Subcutaneous abdominal adipose tissue (tissue), 5 donors: ENCODE data around the gene PRDM15.

Source experiments
- H3K27ac ChIP-seq: one replicate; pipeline ENCODE4 v1.7.0; 2013; ENCODE audit warnings: low read depth, mild to moderate bottlenecking, inconsistent platforms, low read length, moderate library complexity
- H3K27me3 ChIP-seq, 5 donors: one replicate each; pipeline ENCODE4 v1.7.0; 2013; ENCODE audit warnings: low read length in 5 of 5, inconsistent platforms in 1 of 5; ENCODE audit not compliant: control insufficient read depth in 5 of 5, insufficient read depth in 4 of 5
- H3K36me3 ChIP-seq, 5 donors: one replicate each; pipeline ENCODE4 v1.7.0; 2013; ENCODE audit warnings: low read length in 5 of 5; ENCODE audit not compliant: control insufficient read depth in 5 of 5, insufficient read depth in 5 of 5
- H3K4me1 ChIP-seq, 5 donors: one replicate each; pipeline ENCODE4 v1.7.0; 2013; ENCODE audit warnings: low read length in 5 of 5, mild to moderate bottlenecking in 3 of 5, moderate library complexity in 1 of 5; ENCODE audit not compliant: control insufficient read depth in 5 of 5, insufficient read depth in 5 of 5
- H3K4me3 ChIP-seq, 5 donors: one replicate each; pipeline ENCODE4 v1.7.0; 2013; ENCODE audit warnings: low read length in 5 of 5, low read depth in 1 of 5
- H3K9ac ChIP-seq, 5 donors: one replicate each; pipeline ENCODE4 v1.7.0; 2013; ENCODE audit warnings: low read length in 5 of 5, mild to moderate bottlenecking in 4 of 5, moderate library complexity in 3 of 5
- H3K9me3 ChIP-seq, 5 donors: one replicate each; pipeline ENCODE4 v1.7.0; 2013; ENCODE audit warnings: low read length in 5 of 5; ENCODE audit not compliant: control insufficient read depth in 5 of 5
- donor health status: healthy.
- donor health status: healthy.
- donor health status: healthy.
- donor health status: healthy.
- donor health status: healthy.

Gene PRDM15

DNA sequence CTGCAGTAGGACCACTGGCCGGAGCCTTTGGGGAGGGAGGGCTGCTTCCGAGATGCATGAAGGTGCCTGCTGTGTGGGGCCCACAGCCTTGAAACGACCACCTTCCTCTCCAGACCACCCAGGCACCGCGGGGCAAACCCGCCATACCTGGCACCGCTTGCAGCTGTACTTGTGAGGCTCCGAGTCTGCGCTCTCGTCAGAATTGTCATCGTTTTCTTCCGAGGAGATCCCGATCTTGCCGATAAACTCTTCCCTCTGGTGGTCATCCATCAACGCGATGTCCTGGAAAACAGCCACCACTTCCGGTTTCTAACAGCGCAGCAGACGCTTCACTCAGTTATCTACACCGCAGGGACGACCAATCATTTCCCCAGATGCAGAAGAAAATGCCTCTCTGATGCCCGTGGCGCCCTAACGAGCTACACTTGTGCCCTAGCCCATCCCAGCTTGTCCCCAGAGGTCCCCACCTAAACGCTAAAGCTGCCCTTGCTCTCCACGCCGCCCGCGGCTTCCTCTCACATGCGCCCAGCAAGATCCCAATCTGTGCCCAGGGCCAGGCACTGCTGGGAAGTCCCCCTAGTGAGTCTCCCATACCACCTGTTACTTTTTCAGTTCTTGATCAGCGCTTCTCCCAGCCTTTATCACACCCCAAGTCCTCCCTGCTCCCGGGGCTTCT, 57.2 kb downstream of the PRDM15 start:
- H3K36me3 ChIP-seq = peaks cover 0 to 61% (median 42%) of the 10 kb centered on the region in 5 donors
- H3K9ac ChIP-seq = no peak overlapping the region
- no peak overlapping the region for H3K4me3 ChIP-seq

DNA sequence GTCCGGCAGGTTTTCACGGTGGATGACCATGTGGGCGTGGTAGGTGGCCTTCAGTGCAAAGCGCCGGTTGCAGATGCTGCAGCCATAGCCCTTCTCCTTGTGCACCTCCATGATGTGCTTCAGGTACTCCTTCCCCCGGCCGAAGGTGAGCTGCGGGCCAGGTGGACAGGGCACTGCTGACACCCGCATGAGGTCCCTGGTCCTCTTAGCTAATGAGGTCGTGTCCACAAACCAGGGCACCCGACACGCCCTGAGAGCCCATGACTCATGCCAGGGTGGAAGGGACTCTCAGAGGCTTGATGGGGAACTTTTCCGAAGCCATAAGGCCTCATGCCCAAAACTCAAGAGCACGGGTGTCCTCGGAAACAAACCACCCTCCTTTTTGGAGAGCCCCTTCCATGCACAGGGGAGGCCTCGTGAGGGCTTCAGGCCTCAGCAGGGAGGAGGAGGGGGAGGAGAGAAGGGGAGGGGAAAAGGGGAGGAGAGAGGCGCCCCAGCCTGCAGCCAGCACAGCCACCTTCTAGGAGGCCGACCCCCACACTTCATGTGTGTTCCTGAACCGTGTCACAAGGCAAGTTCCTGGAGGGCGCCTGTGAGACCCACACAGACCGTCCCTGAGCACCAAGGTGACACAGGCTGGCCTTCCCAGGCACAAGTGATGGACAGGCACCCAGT, 57.9 kb downstream of the PRDM15 start:
- peaks cover 2 to 9% (median 7%) of the 10 kb centered on the region in 5 donors for H3K4me1 ChIP-seq
- H3K9me3 ChIP-seq = no peaks in the 10 kb centered on the region
- peaks cover 0 to 55% (median 37%) of the 10 kb centered on the region in 5 donors for H3K36me3 ChIP-seq
- H3K9ac ChIP-seq = no peak overlapping the region
- H3K27me3 ChIP-seq = no peaks in the 10 kb centered on the region
- no peak overlapping the region for H3K4me3 ChIP-seq
- no peak overlapping the region for H3K27ac ChIP-seq

More for the DNA sequence above, 57.2 kb downstream of the PRDM15 start:
- Histone ChIP-seq H3K4me1 (peaks cover under 1 to 3% (median 2%) of the 10 kb centered on the region in 5 donors), H3K9me3 (no peaks in the 10 kb centered on the region), H3K27ac (no peak overlapping the region), H3K27me3 (no peaks in the 10 kb centered on the region)

DNA sequence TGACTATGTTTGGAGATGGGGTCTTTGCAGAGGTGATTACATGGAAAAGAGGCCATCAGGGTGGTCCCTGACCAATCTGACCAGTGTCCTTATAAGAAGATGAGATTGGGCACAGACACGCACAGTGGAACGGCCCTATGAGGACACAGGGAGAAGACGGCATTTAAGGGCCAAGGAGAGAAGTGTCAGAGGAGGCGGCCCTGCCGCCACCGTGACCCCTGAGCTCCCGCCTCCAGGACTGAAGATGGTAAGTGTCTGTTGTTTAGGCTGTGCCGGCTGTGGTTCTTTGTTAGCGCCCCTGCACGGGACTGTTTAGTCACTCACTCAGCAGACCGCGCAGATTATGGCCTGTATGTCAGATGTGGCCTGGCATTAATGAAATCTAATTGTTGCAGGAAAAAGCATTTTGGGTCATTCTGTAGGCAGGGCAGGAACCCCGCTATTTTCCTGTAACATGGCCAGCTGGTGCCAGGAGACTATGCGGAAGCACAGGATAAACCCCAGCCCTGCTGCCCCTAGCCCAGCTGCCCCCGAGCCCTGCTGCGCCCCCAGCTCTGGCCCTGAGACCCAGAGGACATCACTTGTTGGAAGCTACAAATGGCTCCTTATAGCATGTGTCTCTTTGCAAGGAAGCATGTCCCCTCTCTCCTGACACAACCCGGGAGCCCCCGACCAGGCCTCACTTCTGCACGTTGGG, 58.6 kb downstream of the PRDM15 start:
- peaks cover 0 to 52% (median 35%) of the 10 kb centered on the region in 5 donors for H3K36me3 ChIP-seq
- H3K9ac ChIP-seq = no peak overlapping the region
- no peak overlapping the region for H3K27ac ChIP-seq
- H3K27me3 ChIP-seq = no peaks in the 10 kb centered on the region
- peaks cover 2 to 10% (median 7%) of the 10 kb centered on the region in 5 donors for H3K4me1 ChIP-seq
- H3K9me3 ChIP-seq = no peaks in the 10 kb centered on the region
- no peak overlapping the region for H3K4me3 ChIP-seq

DNA sequence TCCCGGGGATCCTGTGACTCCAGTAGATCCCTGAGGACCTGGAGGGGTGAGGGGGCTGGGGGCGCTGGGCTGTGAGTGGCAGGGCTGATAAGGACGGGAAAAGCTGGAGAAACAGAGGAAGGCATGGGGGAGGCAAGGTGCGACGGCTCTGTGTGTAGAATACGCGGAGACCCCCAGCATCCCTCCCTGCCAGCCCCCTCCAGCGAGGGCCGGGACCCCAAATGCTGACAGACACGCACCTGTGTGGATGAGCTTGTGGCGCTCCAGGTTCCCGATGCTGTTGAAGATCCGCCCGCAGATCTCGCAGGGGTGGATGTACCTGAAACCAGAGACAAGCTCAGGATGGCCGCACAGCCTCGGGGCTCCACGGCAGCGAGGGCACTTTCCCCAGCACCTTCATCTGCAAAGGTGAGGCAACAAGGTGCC, 59.3 kb downstream of the PRDM15 start:
- H3K9me3 ChIP-seq = no peaks in the 10 kb centered on the region
- H3K9ac ChIP-seq = no peak overlapping the region
- peaks cover 2 to 10% (median 7%) of the 10 kb centered on the region in 5 donors for H3K4me1 ChIP-seq
- no peak overlapping the region for H3K4me3 ChIP-seq
- no peaks in the 10 kb centered on the region for H3K27me3 ChIP-seq
- peaks cover 0 to 52% (median 33%) of the 10 kb centered on the region in 5 donors for H3K36me3 ChIP-seq
- H3K27ac ChIP-seq = no peak overlapping the region

DNA sequence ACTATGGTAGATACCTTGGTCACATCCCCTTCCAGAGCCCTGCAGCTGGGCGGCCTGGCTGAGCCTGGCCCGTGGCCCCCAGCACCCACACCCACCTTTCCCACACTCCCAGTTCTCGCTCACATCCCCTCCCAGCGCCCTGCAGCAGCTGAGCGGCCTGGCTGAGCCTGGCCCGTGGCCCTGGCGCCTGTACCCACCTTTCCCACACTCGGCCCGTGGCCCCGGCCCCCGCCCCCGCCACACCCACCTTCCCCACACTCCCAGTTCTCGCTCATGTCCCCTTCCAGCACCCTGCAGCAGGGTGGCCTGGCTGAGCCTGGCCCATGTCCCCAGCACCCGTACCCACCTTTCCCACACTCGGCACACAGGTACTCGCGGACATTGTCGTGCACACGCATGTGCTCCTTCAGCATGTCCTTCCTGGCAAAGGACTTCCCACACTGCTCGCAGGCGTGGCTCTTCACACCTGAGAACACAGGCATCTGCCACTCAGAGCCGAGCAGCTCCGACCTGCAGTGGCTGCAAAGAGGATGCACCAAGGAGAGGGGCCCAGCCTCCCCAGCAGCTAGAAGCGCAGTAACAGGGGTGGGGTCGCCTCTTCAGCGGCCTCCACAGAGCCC, 59.8 kb downstream of the PRDM15 start:
- no peak overlapping the region for H3K9ac ChIP-seq
- no peak overlapping the region for H3K4me3 ChIP-seq
- no peaks in the 10 kb centered on the region for H3K27me3 ChIP-seq
- no peaks in the 10 kb centered on the region for H3K9me3 ChIP-seq
- H3K36me3 ChIP-seq = peaks cover 0 to 53% (median 31%) of the 10 kb centered on the region in 5 donors
- H3K27ac ChIP-seq = no peak overlapping the region
- peaks cover 2 to 10% (median 7%) of the 10 kb centered on the region in 5 donors for H3K4me1 ChIP-seq

DNA sequence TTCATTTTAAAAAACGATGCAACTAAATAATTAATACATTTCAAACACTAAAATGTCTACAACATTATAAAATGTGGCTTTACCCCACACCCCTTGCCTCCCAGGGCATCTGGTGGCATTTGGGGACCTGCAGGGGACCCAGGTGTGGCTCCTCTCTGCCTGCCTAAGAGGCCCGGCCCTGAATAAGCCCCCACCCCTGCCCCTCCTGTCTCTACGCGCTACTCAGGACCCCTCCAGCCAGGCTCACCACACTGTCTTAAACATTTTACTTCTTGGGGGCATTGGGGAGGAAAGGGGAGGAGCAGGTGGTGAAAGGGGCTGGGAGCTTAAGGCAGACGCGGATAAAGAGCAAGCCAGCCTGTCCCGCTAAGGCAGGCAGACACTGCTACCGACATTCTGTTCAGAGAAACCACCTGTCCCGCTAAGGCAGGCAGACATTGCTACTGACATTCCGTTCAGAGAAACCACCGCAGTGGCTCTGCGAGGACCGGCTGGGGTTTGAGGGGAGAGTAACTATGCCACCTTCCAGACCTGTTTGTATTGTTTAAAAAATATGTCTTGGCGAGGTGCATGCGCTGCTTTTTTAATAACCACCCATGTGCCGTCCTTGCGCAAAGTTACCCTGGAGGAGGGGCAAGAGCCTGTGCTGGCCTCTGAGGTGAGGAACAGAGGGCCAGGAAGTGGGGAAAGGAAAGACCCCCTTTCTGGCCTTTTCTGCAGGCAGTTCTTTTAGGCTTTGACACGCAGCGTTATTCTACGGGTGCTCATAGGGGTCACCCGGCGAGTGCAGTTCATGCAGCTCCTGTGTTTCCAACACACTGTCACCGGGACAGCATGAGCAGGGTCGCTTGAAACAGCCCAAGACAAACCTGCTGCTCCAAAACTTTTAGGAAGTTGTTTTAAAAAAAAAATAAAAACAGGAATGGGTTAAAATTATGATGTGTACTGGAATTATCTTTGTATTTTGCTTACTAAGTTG, 61.0 kb downstream of the PRDM15 start:
- H3K27ac ChIP-seq = no peak overlapping the region
- H3K4me3 ChIP-seq = no peak overlapping the region
- no peaks in the 10 kb centered on the region for H3K27me3 ChIP-seq
- no peak overlapping the region for H3K9ac ChIP-seq
- H3K9me3 ChIP-seq = no peaks in the 10 kb centered on the region
- H3K4me1 ChIP-seq = peaks cover 2 to 10% (median 7%) of the 10 kb centered on the region in 5 donors
- peaks cover 0 to 53% (median 30%) of the 10 kb centered on the region in 5 donors for H3K36me3 ChIP-seq

DNA sequence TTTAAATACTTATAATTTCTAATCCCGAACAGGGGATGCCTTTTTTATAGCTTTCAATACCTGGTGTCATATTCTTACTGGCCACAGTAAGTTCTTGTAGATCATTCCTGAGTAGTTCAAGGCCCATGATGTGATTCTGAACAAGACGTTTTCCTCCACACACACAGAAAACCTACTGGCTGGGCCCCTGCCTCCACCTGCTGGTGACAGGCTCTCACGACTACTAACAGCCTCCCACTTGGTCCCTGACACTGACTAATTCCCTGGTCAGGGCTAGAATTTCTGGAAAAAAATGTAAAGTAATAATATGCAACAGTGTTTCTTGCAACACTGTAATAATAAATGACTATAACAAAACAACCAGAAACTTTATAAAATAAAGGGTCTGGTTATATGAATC, 61.9 kb downstream of the PRDM15 start:
- H3K27me3 ChIP-seq = no peaks in the 10 kb centered on the region
- H3K4me1 ChIP-seq = peaks cover 2 to 10% (median 7%) of the 10 kb centered on the region in 5 donors
- H3K9me3 ChIP-seq = no peaks in the 10 kb centered on the region
- H3K36me3 ChIP-seq = peaks cover 0 to 60% (median 32%) of the 10 kb centered on the region in 5 donors
- H3K4me3 ChIP-seq = no peak overlapping the region
- H3K9ac ChIP-seq = no peak overlapping the region
- H3K27ac ChIP-seq = no peak overlapping the region

DNA sequence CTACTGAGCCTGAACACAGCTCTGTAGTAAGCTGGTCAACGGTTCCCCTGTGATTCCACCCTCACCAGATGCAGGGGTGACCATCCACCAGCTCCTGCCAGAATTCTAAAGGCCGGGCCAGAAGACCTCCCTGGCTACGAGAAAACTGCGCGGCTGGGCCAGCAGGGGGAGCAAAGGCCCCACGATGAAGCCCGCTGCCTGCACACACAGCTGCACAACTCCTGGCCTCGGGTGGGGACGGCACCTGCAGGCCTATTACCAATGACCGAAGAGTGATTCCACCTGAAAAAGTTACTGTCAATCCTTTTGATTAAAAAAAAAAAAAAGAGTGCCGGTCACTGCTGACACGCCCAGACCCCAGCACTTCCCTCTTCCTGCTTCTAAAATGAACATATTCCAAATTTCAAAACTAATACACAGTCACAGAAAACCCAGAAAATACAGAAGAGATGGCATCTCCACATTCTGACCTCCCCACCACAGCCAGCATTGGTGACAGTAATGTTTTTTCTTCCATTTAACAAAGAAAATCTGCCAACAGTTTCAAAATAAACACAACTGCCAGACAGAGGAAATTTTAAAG, 62.5 kb downstream of the PRDM15 start:
- H3K4me1 ChIP-seq = peaks cover 2 to 10% (median 7%) of the 10 kb centered on the region in 5 donors
- no peaks in the 10 kb centered on the region for H3K27me3 ChIP-seq
- H3K9me3 ChIP-seq = no peaks in the 10 kb centered on the region
- peaks cover 0 to 60% (median 34%) of the 10 kb centered on the region in 5 donors for H3K36me3 ChIP-seq
- no peak overlapping the region for H3K4me3 ChIP-seq
- no peak overlapping the region for H3K27ac ChIP-seq
- no peak overlapping the region for H3K9ac ChIP-seq
